ENCODE results near the gene CD86.
"Not testable (repeated sequence)": the region's sequence is repeated elsewhere in the genome, so short reads cannot be mapped to it uniquely, and the experiment has no call there.

Gene CD86

DNA sequence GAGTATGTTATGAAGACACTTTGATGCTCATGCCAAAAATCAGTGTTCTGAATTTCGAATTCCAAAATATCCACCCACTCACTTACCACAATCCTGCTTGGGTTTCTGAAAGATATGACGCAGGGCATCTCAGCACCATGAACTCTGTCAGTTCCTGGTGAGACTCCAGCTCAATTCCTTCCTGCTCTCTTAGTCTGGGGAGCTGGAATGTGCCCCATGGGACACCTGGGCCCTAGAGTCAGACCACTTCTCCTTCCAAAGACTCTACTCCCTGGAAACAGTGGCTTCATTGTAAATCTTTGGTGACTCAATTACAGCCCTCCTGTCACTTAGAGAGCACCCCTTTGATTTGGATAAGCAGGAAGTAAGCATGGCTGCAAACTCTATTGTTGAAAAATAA lies 50.5 kb downstream of the CD86 start:
- Histone ChIP-seq H3K4me3 (ENCODE audit: low read length) (no peak overlapping the region), H3K4me1 (ENCODE audit: insufficient read depth, low read length) (no peaks in the 10 kb centered on the region), H3K27ac (ENCODE audit: low read depth, low read length) (no peak overlapping the region), H3K9me3 (ENCODE audit: insufficient read depth, low read depth, low read length) (no peaks in the 10 kb centered on the region), H3K9ac (ENCODE audit: low read depth, low read length) (no peak overlapping the region), H3K27me3 (ENCODE audit: insufficient read depth, low read length) (no peaks in the 10 kb centered on the region), H3K36me3 (ENCODE audit: insufficient read depth, low read length) (no peaks in the 10 kb centered on the region)
- 86% methylated on average over 2 of the region's 2 CpGs for WGBS

- Histone ChIP-seq H3K4me3 (ENCODE audit: low read length) (no peak overlapping the region), H3K9ac (ENCODE audit: low read depth, low read length) (no peak overlapping the region), H3K9me3 (ENCODE audit: insufficient read depth, low read depth, low read length) (peaks cover 3% of the 10 kb centered on the region; the same call in 1 of the 2 replicates), H3K36me3 (ENCODE audit: insufficient read depth, low read length) (no peaks in the 10 kb centered on the region), H3K27ac (ENCODE audit: low read depth, low read length) (no peak overlapping the region), H3K27me3 (ENCODE audit: insufficient read depth, low read length) (no peaks in the 10 kb centered on the region), H3K4me1 (ENCODE audit: insufficient read depth, low read length) (no peaks in the 10 kb centered on the region)
- WGBS = 91% methylated on average over 2 of the region's 2 CpGs
Observed at GRCh38 chr3:122107171-122107570, 52.0 kb downstream of the CD86 start.

GRCh38 chr3:122111974-122112373 lies 56.8 kb downstream of the CD86 start:
- H3K4me3 ChIP-seq (ENCODE audit: low read length) = no peak overlapping the region
- WGBS = 100% methylated on average over 1 of the region's 1 CpG
- peaks cover 3% of the 10 kb centered on the region; the same call in 1 of the 2 replicates for H3K9me3 ChIP-seq (ENCODE audit: insufficient read depth, low read depth, low read length)
- H3K36me3 ChIP-seq (ENCODE audit: insufficient read depth, low read length) = no peaks in the 10 kb centered on the region
- H3K9ac ChIP-seq (ENCODE audit: low read depth, low read length) = no peak overlapping the region
- H3K4me1 ChIP-seq (ENCODE audit: insufficient read depth, low read length) = no peaks in the 10 kb centered on the region
- H3K27me3 ChIP-seq (ENCODE audit: insufficient read depth, low read length) = no peaks in the 10 kb centered on the region
- no peak overlapping the region for H3K27ac ChIP-seq (ENCODE audit: low read depth, low read length)

DNA sequence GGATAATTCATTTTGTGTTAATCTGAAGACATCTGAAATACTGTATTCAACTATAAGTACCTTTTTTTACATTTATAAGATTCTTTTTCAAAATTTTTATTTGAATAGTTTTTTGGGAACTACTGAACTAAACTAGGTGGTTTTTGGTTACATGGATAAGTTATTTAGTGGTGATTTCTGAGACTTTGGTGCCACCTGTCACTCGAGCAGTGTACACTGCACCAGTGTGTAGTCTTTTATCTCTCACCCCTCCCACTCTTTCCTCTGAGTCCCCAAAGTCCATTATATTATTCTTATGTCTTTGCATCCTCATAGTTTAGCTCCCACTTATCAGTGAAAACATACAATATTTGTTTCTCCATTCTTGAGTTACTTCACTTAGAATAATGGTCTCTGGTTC lies 57.6 kb downstream of the CD86 start:
- no peaks in the 10 kb centered on the region for H3K27me3 ChIP-seq (ENCODE audit: insufficient read depth, low read length)
- H3K4me3 ChIP-seq (ENCODE audit: low read length) = no peak overlapping the region
- no peak overlapping the region for H3K9ac ChIP-seq (ENCODE audit: low read depth, low read length)
- H3K36me3 ChIP-seq (ENCODE audit: insufficient read depth, low read length) = no peaks in the 10 kb centered on the region
- H3K4me1 ChIP-seq (ENCODE audit: insufficient read depth, low read length) = no peaks in the 10 kb centered on the region
- no peak overlapping the region for H3K27ac ChIP-seq (ENCODE audit: low read depth, low read length)
- H3K9me3 ChIP-seq (ENCODE audit: insufficient read depth, low read depth, low read length) = peaks cover 3% of the 10 kb centered on the region; the same call in 1 of the 2 replicates
- WGBS = 87% methylated on average over 1 of the region's 1 CpG

DNA sequence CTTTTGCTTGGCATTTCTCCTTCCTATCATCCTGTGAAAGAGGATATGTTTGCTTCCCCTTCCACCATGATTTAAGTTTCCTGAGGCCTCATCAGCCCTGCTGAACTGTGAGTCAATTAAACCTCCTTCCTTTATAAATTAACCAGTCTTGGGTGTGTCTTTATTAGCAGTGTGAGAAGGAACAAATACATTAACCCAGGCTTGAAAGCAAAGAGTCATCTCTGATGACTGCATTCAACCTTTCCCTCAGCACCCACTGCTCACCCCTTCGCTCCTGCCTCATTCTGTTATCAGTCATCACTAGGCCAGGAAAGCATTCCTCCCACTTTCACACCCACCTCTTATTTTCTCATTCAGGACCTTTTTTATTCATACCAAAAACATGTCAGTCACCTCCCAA lies 68.7 kb downstream of the CD86 start:
- Histone ChIP-seq H3K9me3 (ENCODE audit: insufficient read depth, low read depth, low read length) (peaks cover 6% of the 10 kb centered on the region), H3K27me3 (ENCODE audit: insufficient read depth, low read length) (no peaks in the 10 kb centered on the region), H3K4me3 (ENCODE audit: low read length) (no peak overlapping the region), H3K36me3 (ENCODE audit: insufficient read depth, low read length) (no peaks in the 10 kb centered on the region), H3K4me1 (ENCODE audit: insufficient read depth, low read length) (no peaks in the 10 kb centered on the region), H3K9ac (ENCODE audit: low read depth, low read length) (no peak overlapping the region), H3K27ac (ENCODE audit: low read depth, low read length) (no peak overlapping the region)
- WGBS = 91% methylated on average over 1 of the region's 1 CpG

- H3K27me3 ChIP-seq (ENCODE audit: insufficient read depth, low read length) = no peaks in the 10 kb centered on the region
- WGBS = 90% methylated on average over 7 of the region's 7 CpGs
- no peaks in the 10 kb centered on the region for H3K9me3 ChIP-seq (ENCODE audit: insufficient read depth, low read depth, low read length)
- no peaks in the 10 kb centered on the region for H3K36me3 ChIP-seq (ENCODE audit: insufficient read depth, low read length)
- H3K4me1 ChIP-seq (ENCODE audit: insufficient read depth, low read length) = no peaks in the 10 kb centered on the region
- H3K9ac ChIP-seq (ENCODE audit: low read depth, low read length) = no peak overlapping the region
- H3K27ac ChIP-seq (ENCODE audit: low read depth, low read length) = no peak overlapping the region
- no peak overlapping the region for H3K4me3 ChIP-seq (ENCODE audit: low read length)
Observed at GRCh38 chr3:122132949-122133540, 77.9 kb downstream of the CD86 start.

DNA sequence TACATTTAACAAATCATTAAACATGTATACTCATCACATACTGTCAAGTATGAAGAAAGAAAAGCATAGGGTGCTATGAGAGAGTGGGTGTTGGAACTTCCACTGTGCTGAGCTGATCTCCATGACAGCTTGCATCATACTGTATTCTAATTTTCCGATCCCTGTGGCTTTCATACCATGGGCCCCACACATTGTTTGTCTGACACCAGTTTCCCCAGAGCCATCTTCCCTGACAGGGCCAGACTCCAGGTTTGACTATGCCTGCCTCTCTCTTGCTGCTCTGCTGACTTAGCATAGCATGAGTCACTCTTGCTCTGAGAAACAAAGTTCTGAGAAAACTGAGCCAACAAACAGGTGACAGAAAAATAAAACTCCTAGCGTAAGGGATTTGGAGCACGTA lies 91.3 kb downstream of the CD86 start:
- H3K27ac ChIP-seq (ENCODE audit: low read depth, low read length) = no peak overlapping the region
- 94% methylated on average over 3 of the region's 3 CpGs for WGBS
- H3K9ac ChIP-seq (ENCODE audit: low read depth, low read length) = no peak overlapping the region

GRCh38 chr3:122148941-122149627 lies 93.9 kb downstream of the CD86 start:
- no peak overlapping the region for H3K27ac ChIP-seq (ENCODE audit: low read depth, low read length)
- 86% methylated on average over 2 of the region's 2 CpGs for WGBS
- H3K27me3 ChIP-seq (ENCODE audit: insufficient read depth, low read length) = no peaks in the 10 kb centered on the region
- no peaks in the 10 kb centered on the region for H3K36me3 ChIP-seq (ENCODE audit: insufficient read depth, low read length)
- no peak overlapping the region for H3K9ac ChIP-seq (ENCODE audit: low read depth, low read length)
- H3K4me3 ChIP-seq (ENCODE audit: low read length) = no peak overlapping the region
- H3K4me1 ChIP-seq (ENCODE audit: insufficient read depth, low read length) = no peaks in the 10 kb centered on the region
- peaks cover 12% of the 10 kb centered on the region; the same call in 1 of the 2 replicates for H3K9me3 ChIP-seq (ENCODE audit: insufficient read depth, low read depth, low read length)

More for the DNA sequence above, 91.3 kb downstream of the CD86 start:
- Histone ChIP-seq H3K4me3 (ENCODE audit: low read length) (no peak overlapping the region), H3K9me3 (ENCODE audit: insufficient read depth, low read depth, low read length) (peaks cover 18% of the 10 kb centered on the region), H3K27me3 (ENCODE audit: insufficient read depth, low read length) (no peaks in the 10 kb centered on the region), H3K4me1 (ENCODE audit: insufficient read depth, low read length) (no peaks in the 10 kb centered on the region), H3K36me3 (ENCODE audit: insufficient read depth, low read length) (no peaks in the 10 kb centered on the region)

DNA sequence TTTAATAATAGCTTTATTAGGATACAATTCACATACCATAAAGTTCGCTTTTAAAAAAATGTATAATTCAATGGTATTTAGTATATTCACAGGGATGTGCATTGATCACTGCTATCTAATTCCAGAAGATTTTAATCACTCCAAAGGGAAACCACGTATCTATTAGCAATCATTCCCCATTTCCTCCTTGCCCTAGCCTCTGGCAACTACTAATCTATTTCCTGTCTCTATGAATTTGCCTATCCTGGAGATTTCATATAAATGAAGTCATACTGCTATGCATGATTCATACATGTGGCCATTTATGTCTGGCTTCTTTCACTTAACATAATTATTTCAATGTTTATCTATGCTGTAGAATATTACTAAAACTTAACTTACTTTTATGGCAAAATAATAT lies 96.3 kb downstream of the CD86 start:
- Histone ChIP-seq H3K9ac (ENCODE audit: low read depth, low read length) (no peak overlapping the region), H3K27me3 (ENCODE audit: insufficient read depth, low read length) (no peaks in the 10 kb centered on the region), H3K4me1 (ENCODE audit: insufficient read depth, low read length) (no peaks in the 10 kb centered on the region), H3K36me3 (ENCODE audit: insufficient read depth, low read length) (no peaks in the 10 kb centered on the region), H3K9me3 (ENCODE audit: insufficient read depth, low read depth, low read length) (0 out of 2 replicates have a peak, but pooled peaks cover 14% of the 10 kb centered on the region), H3K27ac (ENCODE audit: low read depth, low read length) (no peak overlapping the region), H3K4me3 (ENCODE audit: low read length) (no peak overlapping the region)
- 100% methylated on average over 1 of the region's 2 CpGs for whole genome bisulfite sequencing

GRCh38 chr3:122164983-122165382 lies 109.8 kb downstream of the CD86 start:
- H3K27me3 ChIP-seq (ENCODE audit: insufficient read depth, low read length); H3K4me3 ChIP-seq (ENCODE audit: low read length); H3K4me1 ChIP-seq (ENCODE audit: insufficient read depth, low read length); H3K27ac ChIP-seq (ENCODE audit: low read depth, low read length); H3K9ac ChIP-seq (ENCODE audit: low read depth, low read length); H3K36me3 ChIP-seq (ENCODE audit: insufficient read depth, low read length): not testable (repeated sequence)
- 0 out of 2 replicates have a peak, but pooled peaks cover 15% of the 10 kb centered on the region for H3K9me3 ChIP-seq (ENCODE audit: insufficient read depth, low read depth, low read length)
- WGBS = 89% methylated on average over 12 of the region's 31 CpGs

DNA sequence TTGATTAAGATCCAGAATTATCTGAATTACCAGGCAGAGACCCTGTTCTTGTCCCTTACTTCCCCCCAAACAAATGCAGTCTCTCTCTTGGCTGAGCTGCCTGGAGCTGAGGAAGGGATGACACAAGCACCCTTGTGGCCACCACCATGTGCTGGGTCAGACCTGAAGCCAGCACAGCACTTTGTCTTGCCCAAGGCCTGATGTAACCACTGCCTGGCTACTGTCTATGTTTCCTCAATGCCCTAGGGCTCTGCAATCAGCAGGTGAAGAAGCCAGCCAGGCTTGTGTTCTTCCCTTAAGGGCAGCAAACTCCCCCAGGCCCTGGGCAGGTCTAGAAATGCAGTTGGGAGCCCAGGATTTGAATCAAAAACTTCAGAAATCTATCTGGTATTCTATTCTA lies 112.5 kb downstream of the CD86 start:
- no peak overlapping the region for H3K27ac ChIP-seq (ENCODE audit: low read depth, low read length)
- no peaks in the 10 kb centered on the region for H3K36me3 ChIP-seq (ENCODE audit: insufficient read depth, low read length)
- H3K9ac ChIP-seq (ENCODE audit: low read depth, low read length) = no peak overlapping the region
- peaks cover 18% of the 10 kb centered on the region; the same call in 1 of the 2 replicates for H3K9me3 ChIP-seq (ENCODE audit: insufficient read depth, low read depth, low read length)
- H3K4me3 ChIP-seq (ENCODE audit: low read length) = no peak overlapping the region
- no peaks in the 10 kb centered on the region for H3K4me1 ChIP-seq (ENCODE audit: insufficient read depth, low read length)
- H3K27me3 ChIP-seq (ENCODE audit: insufficient read depth, low read length) = no peaks in the 10 kb centered on the region
